ENCODE measurements around the gene TANC1.
A peak's percentile ranks its signal among the peaks of the same experiment; 100 is the strongest.

Gene TANC1

GRCh38 chr2:159192371-159192918 lies 224.0 kb downstream of the TANC1 start:
- FAIRE-seq (no peak), DNase-seq (ENCODE audit: low spot score) (no peak)

- FAIRE-seq (no peak), DNase-seq (ENCODE audit: low spot score) (no peak)
Observed at GRCh38 chr2:159193791-159194190, 225.4 kb downstream of the TANC1 start.

- DNase-seq (ENCODE audit: low spot score) = no peak
- FAIRE-seq = no peak
Observed at GRCh38 chr2:159194241-159194640, 225.8 kb downstream of the TANC1 start.

- DNase-seq (ENCODE audit: low spot score) (no peak), FAIRE-seq (no peak)
Observed at GRCh38 chr2:159195697-159196096, 227.3 kb downstream of the TANC1 start.

DNA sequence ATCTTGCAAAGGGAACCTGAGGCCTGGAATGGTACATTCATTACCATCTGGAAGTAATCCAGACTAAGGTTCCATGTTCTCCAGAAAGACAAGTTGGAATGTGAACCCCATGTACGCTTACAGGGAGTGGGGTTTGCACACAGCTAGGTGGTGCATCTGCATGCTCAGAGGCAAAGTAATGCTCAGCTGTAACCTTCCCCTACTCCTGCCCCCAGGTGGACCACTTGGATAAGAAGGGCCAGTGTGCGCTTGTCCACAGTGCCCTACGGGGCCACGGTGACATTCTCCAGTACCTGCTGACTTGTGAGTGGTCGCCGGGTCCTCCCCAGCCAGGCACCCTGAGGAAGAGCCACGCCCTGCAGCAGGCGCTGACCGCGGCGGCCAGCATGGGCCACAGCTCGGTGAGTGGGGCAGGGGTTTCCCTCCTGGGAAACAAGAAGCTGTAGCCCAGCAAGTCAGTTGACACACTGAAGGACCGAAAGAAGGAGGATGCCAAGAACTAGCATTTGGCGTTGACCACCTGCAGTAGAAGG lies 228.0 kb downstream of the TANC1 start:
- FAIRE-seq = no peak
- DNase-seq (ENCODE audit: low spot score) = no peak

DNA sequence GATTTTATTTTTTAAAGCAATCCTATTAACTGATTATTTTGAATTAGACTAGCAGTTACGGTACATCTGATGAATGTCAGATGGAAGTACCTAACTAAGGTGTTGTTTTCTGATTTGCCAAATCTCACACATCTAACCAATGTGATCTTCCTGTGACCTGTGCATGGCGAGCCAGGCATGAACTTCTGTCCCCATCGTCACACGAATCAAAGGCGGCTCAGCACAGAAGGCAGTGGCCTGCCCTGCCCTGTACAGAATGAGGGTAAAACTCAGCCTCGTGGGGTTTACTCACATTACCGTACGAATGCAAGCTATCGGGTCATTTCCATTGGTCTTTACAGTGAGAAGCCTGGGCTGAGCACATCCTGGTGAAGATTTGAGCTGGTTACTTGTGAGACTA lies 230.8 kb downstream of the TANC1 start:
- FAIRE-seq = no peak
- DNase-seq (ENCODE audit: low spot score) = no peak

DNA sequence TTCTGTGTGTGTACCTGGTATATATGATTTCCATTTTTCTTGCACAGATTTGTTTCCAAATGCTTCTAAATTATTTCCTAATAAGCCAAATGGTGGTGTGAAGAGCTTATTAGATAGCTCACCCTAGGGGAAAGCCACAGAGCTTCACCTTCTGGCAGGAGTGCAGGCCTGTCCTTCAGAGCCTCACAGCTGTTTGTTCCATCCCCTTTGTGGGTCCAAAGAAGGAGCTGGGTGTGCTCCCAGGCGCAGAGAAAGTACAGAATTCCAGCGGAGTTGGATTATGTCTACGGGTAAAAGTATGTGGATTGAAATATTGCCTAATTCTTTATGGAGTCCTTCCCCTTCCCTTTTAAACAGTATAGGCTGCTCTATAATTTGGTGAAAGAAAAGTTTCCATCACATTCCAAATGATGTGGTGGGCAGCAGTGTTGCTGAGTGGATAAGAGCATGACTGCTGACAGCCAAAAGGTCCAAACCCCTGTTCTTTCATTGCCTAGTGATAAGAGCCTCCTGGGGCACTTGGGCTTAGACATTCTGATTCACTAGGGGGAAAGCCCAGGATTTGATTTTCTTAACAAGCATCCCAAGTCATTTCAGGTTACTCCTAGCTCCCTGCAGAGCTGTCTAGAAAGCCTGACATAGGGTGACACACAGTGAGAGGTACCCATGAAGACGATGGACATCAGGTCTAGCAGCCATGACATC lies 231.5 kb downstream of the TANC1 start:
- DNase-seq (ENCODE audit: low spot score) (no peak), FAIRE-seq (no peak)

DNA sequence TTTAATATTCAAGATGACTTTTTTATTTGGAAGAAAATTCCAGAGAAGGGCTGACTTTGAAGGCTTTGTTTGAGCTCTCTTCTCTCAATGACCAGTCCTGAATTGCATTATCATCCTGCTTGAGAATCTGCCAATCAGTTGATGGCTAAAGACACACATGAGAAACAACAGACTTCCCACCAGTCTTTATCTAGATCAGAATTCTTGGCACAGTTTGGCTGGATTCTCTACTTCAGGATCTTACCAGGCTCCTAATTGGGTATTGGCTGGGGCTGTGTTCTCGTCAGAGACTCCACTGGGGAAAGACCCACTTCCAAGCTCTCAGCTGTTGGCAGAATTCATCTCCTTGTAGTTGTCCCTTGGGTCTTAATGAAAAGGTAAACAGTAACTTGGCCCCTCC lies 232.1 kb downstream of the TANC1 start:
- FAIRE-seq = no peak
- DNase-seq (ENCODE audit: low spot score) = no peak

DNA sequence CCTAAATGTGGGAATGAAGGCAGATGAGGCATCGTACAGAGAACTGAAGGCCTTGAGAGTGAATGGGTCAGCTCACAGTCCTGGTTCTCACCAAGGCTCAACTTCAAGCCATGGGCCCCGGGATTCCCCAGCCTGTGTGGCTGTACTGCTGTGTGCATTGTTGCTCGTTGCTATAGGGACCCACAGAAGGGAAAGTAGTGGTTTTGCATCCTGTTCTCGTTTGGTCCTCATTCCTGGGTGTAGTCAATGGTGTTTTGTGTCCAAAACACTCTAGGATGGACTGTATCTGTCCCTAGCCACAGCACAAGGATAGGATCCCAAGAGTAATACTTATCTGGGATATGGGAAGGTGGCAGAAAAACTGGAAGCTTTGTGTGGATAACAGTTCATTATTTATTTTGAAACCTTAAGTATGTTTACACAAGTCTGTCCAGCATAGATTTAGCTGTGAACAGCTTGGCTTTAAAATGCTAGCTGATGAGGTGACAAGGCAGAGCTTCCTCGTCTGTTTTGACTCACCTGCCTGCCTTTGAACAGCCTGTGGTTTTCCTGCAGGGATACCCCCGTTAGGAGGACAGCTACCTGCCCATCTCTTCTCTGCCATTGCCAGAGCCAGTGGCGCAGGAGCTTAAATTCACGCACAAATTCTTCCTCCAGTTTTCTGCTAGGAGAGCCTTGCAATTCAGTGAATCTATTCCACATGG lies 233.1 kb downstream of the TANC1 start:
- FAIRE-seq (no peak), DNase-seq (ENCODE audit: low spot score) (peak; percentile 41)

DNA sequence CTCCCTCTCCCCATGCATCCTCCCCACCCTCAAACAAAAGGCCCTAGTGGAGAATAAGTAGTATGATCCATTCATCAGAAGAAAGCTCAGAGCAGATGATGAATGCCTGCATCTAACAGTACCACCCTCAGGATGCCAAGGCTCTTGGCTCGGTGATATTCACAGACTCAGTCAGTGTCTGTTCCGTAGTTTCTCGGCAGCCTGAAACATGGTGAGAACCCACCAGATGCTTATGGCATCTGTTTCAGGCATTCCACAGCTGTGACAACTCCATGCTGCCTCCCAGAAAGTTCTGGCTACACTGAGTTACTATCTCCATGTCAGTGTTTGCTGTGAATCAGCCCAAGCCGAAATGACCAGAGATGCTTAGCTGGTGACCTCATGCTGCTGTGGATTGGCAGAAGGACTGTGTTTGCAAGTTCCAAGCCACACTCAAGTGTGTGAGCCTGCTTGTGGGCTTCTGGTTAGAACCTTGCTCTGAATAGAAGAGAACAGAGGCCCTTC lies 234.2 kb downstream of the TANC1 start:
- peak; percentile 91 for FAIRE-seq
- DNase-seq (ENCODE audit: low spot score) = peak; percentile 96

DNA sequence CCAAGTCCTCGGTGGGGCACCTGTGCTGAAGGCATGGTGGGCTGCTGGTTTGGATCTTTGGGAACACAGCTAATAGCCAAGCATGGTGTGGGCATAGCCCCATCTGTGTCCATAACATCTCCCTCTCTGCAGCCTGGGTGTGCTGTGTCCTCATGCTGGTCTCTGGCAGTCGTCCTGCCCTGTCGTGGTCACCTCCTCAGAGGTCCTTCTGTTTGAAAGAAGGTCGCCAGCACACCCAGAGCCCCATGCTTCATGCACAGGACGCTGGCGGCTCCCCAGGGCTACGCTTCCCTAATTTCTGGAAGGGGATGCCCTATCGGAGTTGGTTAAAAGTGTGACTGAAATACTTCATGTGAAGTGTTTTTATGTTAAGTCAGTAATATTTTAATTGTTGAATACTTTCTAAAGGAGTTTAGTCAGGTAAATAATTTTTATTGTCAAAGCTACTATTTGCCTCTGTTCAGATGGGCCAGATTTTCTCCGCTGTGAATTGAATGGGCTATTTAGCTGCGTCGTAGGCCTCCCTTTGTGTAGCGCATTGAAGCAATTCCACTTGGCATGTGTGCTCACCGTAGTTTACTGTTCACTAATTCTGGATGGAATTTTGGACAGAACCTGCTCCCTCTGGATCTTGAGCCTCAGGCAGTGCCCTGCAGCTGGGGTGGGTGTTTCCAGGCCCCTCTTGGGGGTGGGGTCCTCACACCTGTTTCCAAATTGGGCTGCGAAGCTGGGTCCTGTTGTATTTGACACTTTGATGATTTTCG lies 236.1 kb downstream of the TANC1 start:
- DNase-seq (ENCODE audit: low spot score) = no peak
- FAIRE-seq = no peak

DNA sequence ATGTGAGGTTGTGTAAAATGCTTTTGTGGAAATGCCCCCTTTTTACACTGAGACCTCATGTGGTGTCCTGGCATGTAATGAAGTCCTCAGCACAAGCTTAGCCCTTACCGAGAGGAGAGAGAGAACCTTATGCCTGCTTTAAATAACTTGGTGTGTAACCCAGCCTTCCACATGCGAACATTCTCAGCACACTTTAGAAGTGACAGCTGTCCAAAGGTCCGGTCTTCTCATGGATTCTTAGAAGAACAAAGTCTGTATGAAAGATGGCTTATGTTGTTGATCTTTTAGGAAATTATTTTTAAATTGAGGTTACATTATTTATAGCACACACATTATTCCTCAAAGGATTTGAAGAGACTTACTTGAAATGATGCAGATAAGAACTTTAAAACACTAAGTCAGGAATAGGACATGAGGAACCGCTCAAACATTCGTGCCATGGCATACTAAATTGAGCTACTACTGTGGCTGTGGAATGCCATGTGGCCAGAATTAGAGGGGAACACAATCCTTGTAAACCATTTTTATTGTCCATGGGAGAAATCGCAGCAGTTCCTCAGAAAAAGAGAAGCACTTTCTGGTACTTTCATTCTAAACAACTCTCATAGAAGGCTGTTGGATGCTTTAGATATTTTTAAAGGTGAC lies 238.4 kb downstream of the TANC1 start:
- no peak for FAIRE-seq
- DNase-seq (ENCODE audit: low spot score) = no peak

- DNase-seq (ENCODE audit: low spot score) = no peak
- FAIRE-seq = no peak
Observed at GRCh38 chr2:159208438-159208837, 240.0 kb downstream of the TANC1 start.

- FAIRE-seq (no peak), DNase-seq (ENCODE audit: low spot score) (no peak)
Observed at GRCh38 chr2:159209341-159210306, 241.2 kb downstream of the TANC1 start.

- DNase-seq (ENCODE audit: low spot score) (no peak), FAIRE-seq (no peak)
Observed at GRCh38 chr2:159211447-159212396, 243.3 kb downstream of the TANC1 start.

GRCh38 chr2:159213296-159213695 lies 244.9 kb downstream of the TANC1 start:
- no peak for FAIRE-seq
- no peak for DNase-seq (ENCODE audit: low spot score)

DNA sequence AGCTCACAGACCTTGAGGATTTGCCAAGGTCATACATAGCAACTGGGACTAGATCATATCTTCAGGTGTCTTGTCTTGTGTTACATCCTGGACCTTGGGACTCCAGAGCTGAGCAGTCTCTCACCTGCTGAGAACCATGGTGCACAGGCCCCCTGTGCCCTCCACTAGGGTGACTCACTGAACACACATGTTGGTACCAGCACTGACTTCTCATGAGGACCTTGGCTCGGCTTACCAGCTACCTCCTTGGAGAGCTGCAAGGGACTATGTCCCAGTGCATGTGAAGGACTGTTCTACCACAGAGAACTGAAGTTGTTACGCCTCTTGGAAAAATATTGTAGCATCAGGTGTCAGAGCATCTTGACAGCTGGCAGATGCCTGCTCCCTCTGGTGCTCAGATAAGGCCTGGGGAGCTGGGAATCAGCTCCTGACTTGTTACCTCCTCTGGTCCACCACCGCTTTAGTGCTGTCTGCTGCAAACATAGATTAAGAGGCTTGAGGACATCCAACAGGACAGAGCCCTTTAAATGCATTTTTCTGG lies 246.0 kb downstream of the TANC1 start:
- DNase-seq (ENCODE audit: low spot score) (no peak), FAIRE-seq (no peak)

DNA sequence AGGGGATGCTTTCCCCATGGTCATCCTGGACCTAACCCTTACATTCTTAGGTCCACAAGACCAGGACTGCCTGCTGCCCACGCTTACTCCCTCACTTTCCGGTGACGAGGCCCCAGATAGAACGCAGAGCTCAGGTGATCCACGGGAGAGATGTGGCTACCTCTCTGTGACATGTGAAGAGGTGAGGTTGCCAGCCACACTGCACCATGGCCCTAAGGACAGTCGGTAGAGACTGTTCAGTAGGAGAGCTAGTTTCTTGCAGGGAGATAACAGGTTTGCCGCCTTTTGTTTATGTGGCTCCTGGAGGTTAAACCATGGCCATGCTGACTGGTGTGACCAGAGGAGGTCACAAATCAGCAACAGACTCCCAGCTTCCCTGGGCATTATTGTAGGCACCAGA lies 246.7 kb downstream of the TANC1 start:
- no peak for DNase-seq (ENCODE audit: low spot score)
- no peak for FAIRE-seq

GRCh38 chr2:159217676-159218075 lies 249.2 kb downstream of the TANC1 start:
- FAIRE-seq (no peak), DNase-seq (ENCODE audit: low spot score) (no peak)
